ENCODE measurements around the gene MLANA.

DNA sequence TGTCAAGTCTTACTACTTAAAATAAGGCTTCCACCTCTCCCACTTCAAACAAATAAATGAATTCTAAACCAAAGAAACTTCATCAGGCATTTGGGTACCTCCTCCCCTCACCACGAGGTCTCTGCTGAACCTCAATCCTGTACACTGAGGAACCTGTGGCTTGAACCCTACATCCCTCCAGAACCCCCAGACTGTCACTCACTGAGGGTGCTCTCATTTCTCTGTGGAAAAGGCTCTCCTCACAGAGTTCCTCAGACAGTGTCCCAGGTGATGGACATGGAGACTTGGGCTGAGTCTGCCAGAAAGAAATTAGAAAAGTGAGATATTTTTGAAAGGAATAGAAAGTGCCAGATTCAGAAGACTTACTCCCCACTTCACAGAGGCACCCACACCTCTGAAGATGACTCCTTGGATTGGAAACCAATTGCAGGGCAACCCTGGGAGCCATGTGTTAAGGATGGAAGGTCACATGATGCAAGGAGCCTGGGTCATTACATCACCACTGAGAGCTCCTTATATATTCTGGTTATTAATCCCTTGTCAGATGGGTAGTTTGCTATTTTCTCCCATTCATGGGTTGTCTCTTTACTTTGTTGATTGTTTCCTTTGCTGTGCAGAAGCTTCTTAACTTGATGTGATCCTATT lies 19.8 kb downstream of the MLANA start:
- no peak for TF ChIP-seq POLR2A (IDR thresholded peaks at IDR 0.05)
- TF ChIP-seq, protein P1, sequence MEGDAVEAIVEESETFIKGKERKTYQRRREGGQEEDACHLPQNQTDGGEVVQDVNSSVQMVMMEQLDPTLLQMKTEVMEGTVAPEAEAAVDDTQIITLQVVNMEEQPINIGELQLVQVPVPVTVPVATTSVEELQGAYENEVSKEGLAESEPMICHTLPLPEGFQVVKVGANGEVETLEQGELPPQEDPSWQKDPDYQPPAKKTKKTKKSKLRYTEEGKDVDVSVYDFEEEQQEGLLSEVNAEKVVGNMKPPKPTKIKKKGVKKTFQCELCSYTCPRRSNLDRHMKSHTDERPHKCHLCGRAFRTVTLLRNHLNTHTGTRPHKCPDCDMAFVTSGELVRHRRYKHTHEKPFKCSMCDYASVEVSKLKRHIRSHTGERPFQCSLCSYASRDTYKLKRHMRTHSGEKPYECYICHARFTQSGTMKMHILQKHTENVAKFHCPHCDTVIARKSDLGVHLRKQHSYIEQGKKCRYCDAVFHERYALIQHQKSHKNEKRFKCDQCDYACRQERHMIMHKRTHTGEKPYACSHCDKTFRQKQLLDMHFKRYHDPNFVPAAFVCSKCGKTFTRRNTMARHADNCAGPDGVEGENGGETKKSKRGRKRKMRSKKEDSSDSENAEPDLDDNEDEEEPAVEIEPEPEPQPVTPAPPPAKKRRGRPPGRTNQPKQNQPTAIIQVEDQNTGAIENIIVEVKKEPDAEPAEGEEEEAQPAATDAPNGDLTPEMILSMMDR (IDR thresholded peaks at IDR 0.05): no peak

Measured in lower leg skin (tissue), 3 donors.